CD4-positive, alpha-beta T cell treated with Interleukin-12 subunit alpha and Interleukin-12 subunit beta, for 1 hour (primary cell): ENCODE results near the gene CCDC148.
"Not testable (repeated sequence)": the region's sequence is repeated elsewhere in the genome, so short reads cannot be mapped to it uniquely, and the experiment has no call there.

Experiments used
- DNase-seq: peaks from one replicate; pipeline ENCODE4 v3.0.0-alpha.2; 2020

The CCDC148 gene

GRCh38 chr2:158350751-158351465 lies 105.6 kb downstream of the CCDC148 start:
- DNase-seq: not testable (repeated sequence)

- DNase-seq: no peak
These were observed 110.5 kb downstream of the CCDC148 start for GRCh38 chr2:158346032-158346431.

- DNase-seq: no peak
These were observed 117.0 kb downstream of the CCDC148 start for GRCh38 chr2:158339513-158339912.

GRCh38 chr2:158337018-158337417 lies 119.5 kb downstream of the CCDC148 start:
- DNase-seq: no peak

DNA sequence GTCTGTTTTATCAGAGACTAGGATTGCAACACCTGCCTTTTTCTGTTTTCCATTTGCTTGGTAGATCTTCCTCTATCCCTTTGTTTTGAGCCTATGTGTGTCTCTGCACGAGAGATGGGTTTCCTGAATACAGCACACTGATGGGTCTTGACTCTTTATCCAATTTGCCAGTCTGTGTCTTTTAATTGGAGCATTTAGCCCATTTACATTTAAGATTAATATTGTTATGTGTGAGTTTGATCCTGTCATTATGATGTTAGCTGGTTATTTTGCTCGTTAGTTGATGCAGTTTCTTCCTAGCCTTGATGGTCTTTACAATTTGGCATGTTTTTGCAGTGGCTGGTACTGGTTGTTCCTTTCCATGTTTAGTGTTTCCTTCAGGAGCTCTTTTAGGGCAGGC lies 124.8 kb downstream of the CCDC148 start:
- DNase-seq: not testable (repeated sequence)

DNA sequence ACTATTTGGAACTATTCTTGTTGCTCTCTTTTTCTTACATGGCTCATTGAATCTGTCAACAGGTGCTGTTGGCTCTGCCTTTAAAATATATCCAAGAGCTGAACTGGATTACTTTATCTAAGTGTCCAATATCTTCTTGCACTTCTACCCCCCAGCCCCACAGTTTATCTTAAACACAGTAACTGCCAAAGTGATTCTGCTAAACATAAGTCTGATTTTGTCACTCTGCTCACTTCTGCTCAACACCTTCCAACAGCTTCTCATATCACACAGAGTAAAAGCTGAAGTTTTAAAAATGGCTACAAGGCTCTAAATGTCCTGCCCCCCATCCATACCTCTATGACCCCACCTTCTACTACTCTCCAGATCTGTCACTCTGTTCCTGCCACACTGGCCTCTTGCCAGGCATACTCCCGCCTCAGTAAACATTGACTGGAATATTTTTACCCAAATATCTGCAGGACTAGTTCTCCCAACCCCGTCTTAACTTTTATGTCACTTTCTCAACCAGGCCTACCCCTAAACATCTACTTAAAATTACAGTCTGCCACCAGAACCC lies 130.7 kb downstream of the CCDC148 start:
- no peak for DNase-seq

- no peak for DNase-seq
These were observed 131.3 kb downstream of the CCDC148 start for GRCh38 chr2:158325031-158325781.

DNA sequence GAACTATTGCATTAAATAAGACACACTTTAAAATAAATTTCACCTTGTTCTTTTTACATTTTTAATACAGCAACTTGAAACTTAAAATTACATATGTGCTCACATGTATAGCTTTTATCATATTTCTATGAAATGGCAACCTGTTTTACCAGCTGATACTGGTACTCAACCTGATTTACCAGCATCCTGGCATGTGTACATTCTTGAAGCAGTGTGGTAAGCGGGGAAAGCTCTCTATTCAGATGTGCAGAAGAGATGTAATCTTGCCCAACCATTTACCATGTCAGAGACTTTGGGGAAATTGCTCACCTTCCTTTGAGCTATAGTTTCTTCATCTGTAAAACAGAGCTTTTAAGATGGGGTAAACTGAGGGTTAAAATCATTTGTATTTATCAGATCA lies 133.2 kb downstream of the CCDC148 start:
- no peak for DNase-seq

DNA sequence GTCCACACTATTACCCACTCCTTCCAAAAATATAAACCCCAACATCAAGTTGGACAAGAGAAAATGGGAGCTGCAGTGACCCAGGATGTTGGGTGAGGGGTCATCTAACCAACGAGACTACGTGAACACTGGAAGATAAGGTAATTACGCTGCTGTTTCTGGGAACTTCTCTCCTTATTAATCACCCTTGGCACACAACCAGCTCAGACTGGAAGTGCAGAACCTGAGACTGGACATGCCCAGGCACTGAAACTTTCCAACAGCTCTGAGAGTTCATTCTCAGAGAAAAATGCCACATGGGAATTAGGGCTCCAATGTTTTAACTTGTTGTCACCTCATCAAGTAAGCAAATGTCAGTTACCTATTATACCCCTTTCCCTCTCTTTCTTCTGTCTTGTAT lies 135.3 kb downstream of the CCDC148 start:
- no peak for DNase-seq

- no peak for DNase-seq
These were observed 137.3 kb downstream of the CCDC148 start for GRCh38 chr2:158319269-158319668.

DNA sequence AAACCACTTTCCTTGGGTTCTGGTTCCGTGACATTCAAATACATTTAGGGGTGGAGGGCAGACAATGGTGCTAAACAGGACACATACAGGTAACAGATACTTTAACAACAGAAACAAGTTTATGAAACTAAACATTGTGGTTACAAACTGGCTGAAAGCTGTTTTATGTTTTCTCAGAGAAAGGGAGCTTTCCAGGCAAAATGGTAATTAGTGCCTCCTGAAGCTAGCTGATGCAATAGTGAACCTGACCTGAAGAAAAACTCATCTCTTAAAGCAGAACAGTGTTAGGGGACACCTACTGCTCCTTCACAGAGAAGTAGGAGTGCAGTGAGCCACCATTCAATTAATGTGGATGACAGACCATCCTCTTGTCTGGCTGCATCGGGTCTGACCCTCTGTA lies 138.9 kb downstream of the CCDC148 start:
- DNase-seq: no peak

DNA sequence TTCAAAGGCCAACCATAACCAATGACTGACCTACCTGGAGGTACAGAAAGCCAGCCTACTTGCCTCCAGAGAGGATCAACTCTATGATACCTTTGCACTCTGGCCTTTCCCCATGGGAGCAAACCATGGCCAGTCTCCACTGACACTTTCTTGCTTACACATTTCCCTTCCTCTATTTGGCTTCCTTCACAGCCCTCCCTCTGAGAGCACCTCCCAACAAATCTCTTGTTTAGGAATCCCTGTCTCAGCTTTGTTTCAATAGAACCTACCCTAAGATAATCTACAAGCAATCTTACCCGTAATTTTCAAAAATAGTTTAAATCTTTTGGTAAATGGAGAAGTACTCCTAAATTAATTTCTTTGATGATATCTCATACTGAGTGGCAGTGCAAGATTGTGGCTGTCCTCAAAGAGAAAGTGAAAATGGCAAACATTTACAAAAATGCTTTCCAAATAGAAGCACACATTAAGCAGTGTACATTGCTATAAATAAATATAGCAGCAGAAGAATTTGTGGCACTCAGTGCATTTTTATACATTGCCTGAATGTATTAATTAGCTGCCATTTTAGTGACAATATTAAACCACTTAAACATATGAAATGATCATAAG lies 140.6 kb downstream of the CCDC148 start:
- DNase-seq: no peak

GRCh38 chr2:158315000-158315399 lies 141.6 kb downstream of the CCDC148 start:
- no peak for DNase-seq

- DNase-seq: no peak
These were observed 142.8 kb downstream of the CCDC148 start for GRCh38 chr2:158313734-158314133.

GRCh38 chr2:158312981-158313380 lies 143.6 kb downstream of the CCDC148 start:
- no peak for DNase-seq

DNA sequence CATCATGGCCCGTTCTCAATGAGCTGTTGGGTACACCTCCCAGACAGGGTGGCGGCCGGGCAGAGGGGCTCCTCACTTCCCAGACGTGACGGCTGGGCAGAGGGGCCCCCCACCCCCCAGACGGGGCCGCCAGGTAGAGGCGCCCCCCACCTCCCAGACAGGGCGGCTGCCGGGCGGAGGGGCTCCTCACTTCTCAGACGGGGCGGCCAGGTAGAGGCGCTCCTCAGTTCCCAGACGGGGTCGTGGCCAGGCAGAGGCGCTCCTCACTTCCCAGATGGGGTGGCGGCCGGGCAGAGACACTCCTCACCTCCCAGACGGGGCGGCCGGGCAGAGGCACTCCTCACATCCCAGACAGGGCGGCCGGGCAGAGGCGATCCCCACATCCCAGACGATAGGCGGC lies 146.1 kb downstream of the CCDC148 start:
- DNase-seq: not testable (repeated sequence)

DNA sequence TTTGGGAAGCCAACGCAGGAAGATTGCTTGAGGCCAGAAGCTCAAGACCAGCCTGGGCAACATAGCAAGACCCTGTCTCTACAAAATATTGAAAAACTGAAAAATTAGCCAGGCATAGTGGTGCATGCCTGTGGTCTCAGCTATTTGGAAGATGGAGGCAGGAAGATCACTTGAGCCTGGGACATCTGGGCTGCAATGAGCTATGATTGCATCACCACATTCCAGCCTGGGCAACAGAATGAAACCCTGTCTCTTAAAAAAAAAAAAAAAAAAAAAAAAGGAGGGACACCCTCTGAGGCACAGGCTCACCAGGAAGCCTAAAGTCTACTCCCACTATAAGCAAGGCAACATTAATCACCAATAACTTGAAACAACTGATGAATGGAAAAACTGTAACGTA lies 151.1 kb downstream of the CCDC148 start:
- DNase-seq: no peak

GRCh38 chr2:158300394-158300793 lies 156.2 kb downstream of the CCDC148 start:
- DNase-seq: no peak

DNA sequence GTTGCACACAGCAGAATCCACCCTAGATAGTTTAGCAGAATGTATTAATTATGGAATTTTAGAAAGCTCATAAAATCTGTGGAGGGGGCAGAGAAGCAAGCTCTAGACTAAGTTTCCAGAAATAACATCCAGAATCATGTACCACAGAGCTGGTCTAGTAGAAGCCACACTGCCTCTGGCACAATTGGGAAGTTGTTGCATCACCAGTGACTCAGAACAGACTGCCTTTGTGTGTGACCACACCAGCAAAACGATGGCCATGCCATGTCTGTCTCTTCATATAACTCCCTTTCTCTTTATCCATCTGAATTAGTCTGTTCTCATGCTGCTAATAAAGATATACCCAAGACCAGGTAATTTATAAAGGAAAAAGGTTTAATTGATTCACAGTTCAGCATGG lies 158.9 kb downstream of the CCDC148 start:
- DNase-seq: no peak

DNA sequence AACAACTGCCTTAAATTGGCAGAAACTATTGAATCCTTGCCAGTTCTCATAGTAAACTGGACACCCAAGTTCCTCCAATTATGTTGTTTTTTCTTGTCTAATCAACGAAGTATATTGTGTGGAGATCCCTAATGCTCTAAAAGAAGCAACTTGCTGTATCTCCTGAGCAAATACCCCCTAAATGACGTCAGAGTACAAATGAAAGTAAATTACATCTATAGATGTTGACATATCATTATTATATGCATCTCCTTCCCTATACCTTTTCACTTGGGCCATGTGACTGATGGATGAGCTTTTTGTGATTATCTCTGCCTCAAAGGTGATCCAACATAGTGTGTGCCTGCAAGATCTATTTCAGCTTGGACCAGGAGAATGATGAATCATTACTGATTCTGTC lies 159.4 kb downstream of the CCDC148 start:
- DNase-seq: no peak

GRCh38 chr2:158293722-158294121 lies 162.8 kb downstream of the CCDC148 start:
- DNase-seq: no peak

DNA sequence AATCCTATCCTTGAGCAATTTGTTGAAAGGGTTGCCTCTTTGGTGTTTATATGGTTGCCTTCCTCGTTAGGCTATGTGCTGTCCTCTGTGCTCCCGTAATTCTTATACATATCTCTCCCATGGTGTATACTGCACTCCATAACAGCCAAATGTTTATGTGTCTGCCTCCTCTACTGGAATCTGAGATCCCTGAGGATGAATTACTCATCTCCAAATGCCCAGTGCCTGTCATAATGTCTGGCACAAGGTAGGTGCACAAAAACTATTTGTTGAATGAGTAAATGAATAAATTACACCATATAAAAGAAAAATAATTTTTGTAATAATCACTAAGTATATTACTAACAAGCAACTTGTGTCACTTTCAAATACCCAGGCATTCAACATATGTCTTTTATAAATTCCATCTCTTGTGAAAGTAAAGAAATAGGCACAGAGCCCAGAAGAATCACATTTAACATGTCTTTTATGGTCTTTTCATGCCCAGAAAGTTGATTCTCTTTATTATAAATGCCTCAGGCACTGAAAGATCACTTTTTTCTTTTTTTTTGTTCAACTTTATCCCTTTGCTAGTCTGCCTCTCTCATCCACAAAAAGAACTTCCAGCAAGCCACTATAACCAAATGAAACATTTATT lies 164.9 kb downstream of the CCDC148 start:
- no peak for DNase-seq

- no peak for DNase-seq
These were observed 166.3 kb downstream of the CCDC148 start for GRCh38 chr2:158290225-158290624.
